SK-N-SH treated with all-trans-retinoic acid at 6 μM for 48 hours (cell line): Measurements from ENCODE around the gene OSBPL5.

Experiments
- ATAC-seq: fragments of 200-7000 bp; cut with Tn5 transposase; 3 replicates; pipeline ENCODE4 v1.9.1; 2020; ENCODE audit warnings: mild to moderate bottlenecking, moderate library complexity
- ARNTL ChIP-seq: fragments of 450-650 bp; formaldehyde crosslinking; IDR thresholded peaks from 2 replicates; pipeline ENCODE4 v1.5.0; 2020; ENCODE audit warnings: low read depth, mild to moderate bottlenecking, moderate library complexity, borderline replicate concordance
- CSDC2 ChIP-seq: fragments of 250-450 bp; sonication (Bioruptor Pico); IDR thresholded peaks from 2 replicates; pipeline ENCODE4 v1.5.0; 2020; ENCODE audit warnings: mild to moderate bottlenecking, moderate library complexity
- ESRRG ChIP-seq: fragments of 250-450 bp; sonication (Bioruptor Pico); IDR thresholded peaks from 2 replicates; pipeline ENCODE4 v1.6.1; 2021; ENCODE audit warnings: mild to moderate bottlenecking
- GLIS3 ChIP-seq: fragments of 250-450 bp; sonication (Bioruptor Pico); IDR thresholded peaks from 2 replicates; pipeline ENCODE4 v1.5.0; 2020; ENCODE audit warnings: mild to moderate bottlenecking, moderate library complexity
- ISL1 ChIP-seq: fragments of 250-450 bp; sonication (Bioruptor Pico); IDR thresholded peaks from 2 replicates; pipeline ENCODE4 v2.1.2; 2022; ENCODE audit warnings: mild to moderate bottlenecking, moderate library complexity
- OSR1 ChIP-seq: fragments of 250-450 bp; sonication (Bioruptor Pico); IDR thresholded peaks from 2 replicates; pipeline ENCODE4 v1.8.0; 2022; ENCODE audit warnings: moderate library complexity, mild to moderate bottlenecking, inconsistent platforms
- RARB ChIP-seq: fragments of 250-450 bp; sonication (Bioruptor Pico); IDR thresholded peaks from 2 replicates; pipeline ENCODE4 v1.8.0; 2021; ENCODE audit warnings: mild to moderate bottlenecking, moderate library complexity
- SNAI2 ChIP-seq: fragments of 250-450 bp; sonication (Bioruptor Pico); IDR thresholded peaks from 2 replicates; pipeline ENCODE4 v1.5.0; 2020; ENCODE audit warnings: mild to moderate bottlenecking, moderate library complexity
- TCF4 ChIP-seq: fragments of 250-450 bp; sonication (Bioruptor Pico); IDR thresholded peaks from 2 replicates; pipeline ENCODE4 v1.8.0; 2021; ENCODE audit warnings: mild to moderate bottlenecking, moderate library complexity, borderline replicate concordance
- TOX ChIP-seq: fragments of 250-450 bp; sonication (Bioruptor Pico); IDR thresholded peaks from 2 replicates; pipeline ENCODE4 v1.8.0; 2021; ENCODE audit warnings: mild to moderate bottlenecking, moderate library complexity, borderline replicate concordance
- ZC3H10 ChIP-seq: fragments of 250-450 bp; sonication (Bioruptor Pico); IDR thresholded peaks from 2 replicates; pipeline ENCODE4 v1.5.1; 2021; ENCODE audit warnings: mild to moderate bottlenecking, moderate library complexity
- ZFP3 ChIP-seq: fragments of 250-450 bp; sonication (Bioruptor Pico); IDR thresholded peaks from 2 replicates; pipeline ENCODE4 v1.5.0; 2020; ENCODE audit warnings: mild to moderate bottlenecking, moderate library complexity
- ZFP30 ChIP-seq: fragments of 450-650 bp; formaldehyde crosslinking; IDR thresholded peaks from 2 replicates; pipeline ENCODE4 v1.5.0; 2022; ENCODE audit warnings: mild to moderate bottlenecking, moderate library complexity
- ZNF70 ChIP-seq: fragments of 450-650 bp; formaldehyde crosslinking; IDR thresholded peaks from 2 replicates; pipeline ENCODE4 v1.5.0; 2020; ENCODE audit warnings: mild to moderate bottlenecking, moderate library complexity
- ZNF8 ChIP-seq: fragments of 450-650 bp; formaldehyde crosslinking; IDR thresholded peaks from 2 replicates; pipeline ENCODE4 v1.5.0; 2020; ENCODE audit warnings: mild to moderate bottlenecking, moderate library complexity
- TF ChIP-seq, protein P1 (sequence below): fragments of 250-450 bp; sonication (Bioruptor Pico); IDR thresholded peaks from 2 replicates; pipeline ENCODE4 v1.8.0; 2021; ENCODE audit warnings: low read depth, mild to moderate bottlenecking, moderate library complexity, borderline replicate concordance
- TF ChIP-seq, protein P2 (sequence below): fragments of 250-450 bp; sonication (Bioruptor Pico); IDR thresholded peaks from 2 replicates; pipeline ENCODE4 v1.5.1; 2021; ENCODE audit warnings: mild to moderate bottlenecking, moderate library complexity
- TF ChIP-seq, protein P3 (sequence below): fragments of 250-450 bp; sonication (Bioruptor Pico); IDR thresholded peaks from 2 replicates; pipeline ENCODE4 v1.5.0; 2020; ENCODE audit warnings: mild to moderate bottlenecking, moderate library complexity
- TF ChIP-seq, protein P4 (sequence below): fragments of 250-450 bp; sonication (Bioruptor Pico); IDR thresholded peaks from 2 replicates; pipeline ENCODE4 v1.8.0; 2020; ENCODE audit warnings: mild to moderate bottlenecking, moderate library complexity, borderline replicate concordance

OSBPL5 gene

DNA sequence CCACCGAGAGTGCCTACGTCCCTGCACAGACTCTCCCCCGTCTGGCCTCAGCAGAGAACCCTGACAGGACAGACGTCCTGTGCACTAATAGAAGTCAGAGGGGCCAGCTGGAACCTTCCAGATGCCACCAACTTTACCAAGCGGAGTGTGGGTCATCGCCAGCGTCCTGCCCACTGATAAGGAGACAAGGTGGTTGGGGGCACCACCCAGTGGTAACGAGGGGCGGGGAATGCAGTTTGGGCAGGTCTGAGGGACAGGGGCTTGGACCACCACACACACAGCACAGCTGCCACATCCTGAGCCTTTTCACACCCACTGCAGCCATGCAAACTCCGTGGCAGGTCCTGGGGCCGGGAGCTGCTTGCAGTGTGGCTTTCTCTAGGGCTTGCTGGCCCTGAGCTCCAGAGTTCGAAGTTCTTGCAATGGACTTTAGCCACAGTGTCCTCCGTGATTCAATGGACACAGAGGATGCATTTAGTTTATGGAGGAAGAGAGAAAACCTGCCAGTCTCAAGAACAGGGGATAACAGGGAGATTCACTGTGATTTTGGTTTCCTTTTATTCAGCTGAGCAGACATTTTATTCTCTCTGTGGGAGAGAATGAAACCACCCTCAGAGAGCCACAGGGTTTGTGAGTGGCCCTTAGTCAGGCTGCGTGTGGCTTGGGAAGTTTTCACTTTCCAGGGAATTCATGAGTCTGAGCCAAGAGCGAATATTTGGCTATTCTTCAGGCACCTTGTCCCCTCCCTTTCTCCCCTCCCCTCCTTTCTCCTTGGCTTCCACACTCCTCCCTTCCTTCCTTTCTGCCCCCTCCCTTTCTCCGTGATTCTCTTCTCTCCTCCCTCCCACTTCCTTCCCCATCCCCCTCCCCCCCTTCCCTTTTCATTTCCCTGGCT is 40.4 kb upstream of the OSBPL5 start:
- ATAC-seq, result no peak

DNA sequence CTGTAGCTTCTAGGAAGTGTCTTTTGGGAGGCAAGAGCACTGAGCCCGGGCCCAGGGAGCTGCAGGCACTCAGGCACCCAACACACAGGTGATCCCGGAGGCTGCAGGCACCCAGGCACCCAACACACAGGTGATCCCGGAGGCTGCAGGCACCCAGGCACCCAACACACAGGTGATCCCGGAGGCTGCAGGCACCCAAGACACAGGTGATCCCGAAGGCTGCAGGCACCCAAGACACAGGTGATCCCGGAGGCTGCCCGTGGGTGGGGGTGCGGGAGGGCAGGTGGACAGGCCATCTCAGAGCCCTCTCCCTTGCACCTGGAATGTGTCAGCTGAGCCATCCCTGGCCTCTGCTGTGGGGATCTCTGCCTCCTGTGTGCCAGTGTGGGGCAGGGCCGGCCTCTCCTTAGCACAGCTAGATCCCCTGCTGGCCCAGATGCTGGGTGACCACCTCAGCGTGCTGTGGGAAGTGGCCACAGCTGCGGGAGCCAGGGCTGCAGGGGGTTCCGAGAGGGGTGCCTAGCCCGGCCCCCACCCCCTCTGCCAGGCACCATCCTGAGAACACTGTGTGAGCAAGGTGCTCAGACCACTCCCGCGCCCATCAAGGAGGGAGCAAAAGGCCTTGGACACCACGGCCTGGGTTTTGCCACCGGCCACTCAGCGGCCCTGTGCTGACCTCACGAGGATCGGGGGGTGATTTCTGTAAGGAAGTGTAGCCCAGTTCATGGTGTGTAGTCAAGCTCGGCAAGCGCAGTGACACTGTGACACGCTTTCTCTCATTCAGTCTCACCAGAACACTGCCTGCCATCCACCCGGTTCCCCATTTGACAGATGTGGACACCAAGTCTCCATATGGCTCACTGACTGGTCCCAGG is 39.3 kb upstream of the OSBPL5 start:
- TF ChIP-seq, protein P1, sequence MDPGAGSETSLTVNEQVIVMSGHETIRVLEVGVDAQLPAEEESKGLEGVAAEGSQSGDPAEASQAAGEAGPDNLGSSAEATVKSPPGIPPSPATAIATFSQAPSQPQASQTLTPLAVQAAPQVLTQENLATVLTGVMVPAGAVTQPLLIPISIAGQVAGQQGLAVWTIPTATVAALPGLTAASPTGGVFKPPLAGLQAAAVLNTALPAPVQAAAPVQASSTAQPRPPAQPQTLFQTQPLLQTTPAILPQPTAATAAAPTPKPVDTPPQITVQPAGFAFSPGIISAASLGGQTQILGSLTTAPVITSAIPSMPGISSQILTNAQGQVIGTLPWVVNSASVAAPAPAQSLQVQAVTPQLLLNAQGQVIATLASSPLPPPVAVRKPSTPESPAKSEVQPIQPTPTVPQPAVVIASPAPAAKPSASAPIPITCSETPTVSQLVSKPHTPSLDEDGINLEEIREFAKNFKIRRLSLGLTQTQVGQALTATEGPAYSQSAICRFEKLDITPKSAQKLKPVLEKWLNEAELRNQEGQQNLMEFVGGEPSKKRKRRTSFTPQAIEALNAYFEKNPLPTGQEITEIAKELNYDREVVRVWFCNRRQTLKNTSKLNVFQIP (CRISPR knock-in tag), result no peak
- TF ChIP-seq ZFP30 (CRISPR knock-in tag) (no peak), ESRRG (CRISPR knock-in tag) (no peak), TCF4 (no peak), ZC3H10 (CRISPR knock-in tag) (no peak), ZNF8 (CRISPR knock-in tag) (no peak), CSDC2 (CRISPR knock-in tag) (no peak), SNAI2 (no peak), OSR1 (CRISPR knock-in tag) (no peak), RARB (CRISPR knock-in tag) (no peak), TOX (CRISPR knock-in tag) (no peak), ISL1 (CRISPR knock-in tag) (no peak), ZNF70 (CRISPR knock-in tag) (no peak)
- TF ChIP-seq, protein P2, sequence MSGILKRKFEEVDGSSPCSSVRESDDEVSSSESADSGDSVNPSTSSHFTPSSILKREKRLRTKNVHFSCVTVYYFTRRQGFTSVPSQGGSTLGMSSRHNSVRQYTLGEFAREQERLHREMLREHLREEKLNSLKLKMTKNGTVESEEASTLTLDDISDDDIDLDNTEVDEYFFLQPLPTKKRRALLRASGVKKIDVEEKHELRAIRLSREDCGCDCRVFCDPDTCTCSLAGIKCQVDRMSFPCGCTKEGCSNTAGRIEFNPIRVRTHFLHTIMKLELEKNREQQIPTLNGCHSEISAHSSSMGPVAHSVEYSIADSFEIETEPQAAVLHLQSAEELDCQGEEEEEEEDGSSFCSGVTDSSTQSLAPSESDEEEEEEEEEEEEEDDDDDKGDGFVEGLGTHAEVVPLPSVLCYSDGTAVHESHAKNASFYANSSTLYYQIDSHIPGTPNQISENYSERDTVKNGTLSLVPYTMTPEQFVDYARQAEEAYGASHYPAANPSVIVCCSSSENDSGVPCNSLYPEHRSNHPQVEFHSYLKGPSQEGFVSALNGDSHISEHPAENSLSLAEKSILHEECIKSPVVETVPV (CRISPR knock-in tag), result no peak
- TF ChIP-seq, protein P3, sequence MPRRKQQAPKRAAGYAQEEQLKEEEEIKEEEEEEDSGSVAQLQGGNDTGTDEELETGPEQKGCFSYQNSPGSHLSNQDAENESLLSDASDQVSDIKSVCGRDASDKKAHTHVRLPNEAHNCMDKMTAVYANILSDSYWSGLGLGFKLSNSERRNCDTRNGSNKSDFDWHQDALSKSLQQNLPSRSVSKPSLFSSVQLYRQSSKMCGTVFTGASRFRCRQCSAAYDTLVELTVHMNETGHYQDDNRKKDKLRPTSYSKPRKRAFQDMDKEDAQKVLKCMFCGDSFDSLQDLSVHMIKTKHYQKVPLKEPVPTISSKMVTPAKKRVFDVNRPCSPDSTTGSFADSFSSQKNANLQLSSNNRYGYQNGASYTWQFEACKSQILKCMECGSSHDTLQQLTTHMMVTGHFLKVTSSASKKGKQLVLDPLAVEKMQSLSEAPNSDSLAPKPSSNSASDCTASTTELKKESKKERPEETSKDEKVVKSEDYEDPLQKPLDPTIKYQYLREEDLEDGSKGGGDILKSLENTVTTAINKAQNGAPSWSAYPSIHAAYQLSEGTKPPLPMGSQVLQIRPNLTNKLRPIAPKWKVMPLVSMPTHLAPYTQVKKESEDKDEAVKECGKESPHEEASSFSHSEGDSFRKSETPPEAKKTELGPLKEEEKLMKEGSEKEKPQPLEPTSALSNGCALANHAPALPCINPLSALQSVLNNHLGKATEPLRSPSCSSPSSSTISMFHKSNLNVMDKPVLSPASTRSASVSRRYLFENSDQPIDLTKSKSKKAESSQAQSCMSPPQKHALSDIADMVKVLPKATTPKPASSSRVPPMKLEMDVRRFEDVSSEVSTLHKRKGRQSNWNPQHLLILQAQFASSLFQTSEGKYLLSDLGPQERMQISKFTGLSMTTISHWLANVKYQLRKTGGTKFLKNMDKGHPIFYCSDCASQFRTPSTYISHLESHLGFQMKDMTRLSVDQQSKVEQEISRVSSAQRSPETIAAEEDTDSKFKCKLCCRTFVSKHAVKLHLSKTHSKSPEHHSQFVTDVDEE (CRISPR knock-in tag), result no peak
- TF ChIP-seq, protein P4, sequence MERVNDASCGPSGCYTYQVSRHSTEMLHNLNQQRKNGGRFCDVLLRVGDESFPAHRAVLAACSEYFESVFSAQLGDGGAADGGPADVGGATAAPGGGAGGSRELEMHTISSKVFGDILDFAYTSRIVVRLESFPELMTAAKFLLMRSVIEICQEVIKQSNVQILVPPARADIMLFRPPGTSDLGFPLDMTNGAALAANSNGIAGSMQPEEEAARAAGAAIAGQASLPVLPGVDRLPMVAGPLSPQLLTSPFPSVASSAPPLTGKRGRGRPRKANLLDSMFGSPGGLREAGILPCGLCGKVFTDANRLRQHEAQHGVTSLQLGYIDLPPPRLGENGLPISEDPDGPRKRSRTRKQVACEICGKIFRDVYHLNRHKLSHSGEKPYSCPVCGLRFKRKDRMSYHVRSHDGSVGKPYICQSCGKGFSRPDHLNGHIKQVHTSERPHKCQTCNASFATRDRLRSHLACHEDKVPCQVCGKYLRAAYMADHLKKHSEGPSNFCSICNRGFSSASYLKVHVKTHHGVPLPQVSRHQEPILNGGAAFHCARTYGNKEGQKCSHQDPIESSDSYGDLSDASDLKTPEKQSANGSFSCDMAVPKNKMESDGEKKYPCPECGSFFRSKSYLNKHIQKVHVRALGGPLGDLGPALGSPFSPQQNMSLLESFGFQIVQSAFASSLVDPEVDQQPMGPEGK (CRISPR knock-in tag), result no peak
- ATAC-seq, result no peak

More for the DNA sequence above, 40.4 kb upstream of the OSBPL5 start:
- TF ChIP-seq ZFP3 (CRISPR knock-in tag), result no peak
- no peak for TF ChIP-seq RARB (CRISPR knock-in tag)
- no peak for TF ChIP-seq TCF4
- no peak for TF ChIP-seq ZC3H10 (CRISPR knock-in tag)
- TF ChIP-seq, all 23 proteins: peak for 0

DNA sequence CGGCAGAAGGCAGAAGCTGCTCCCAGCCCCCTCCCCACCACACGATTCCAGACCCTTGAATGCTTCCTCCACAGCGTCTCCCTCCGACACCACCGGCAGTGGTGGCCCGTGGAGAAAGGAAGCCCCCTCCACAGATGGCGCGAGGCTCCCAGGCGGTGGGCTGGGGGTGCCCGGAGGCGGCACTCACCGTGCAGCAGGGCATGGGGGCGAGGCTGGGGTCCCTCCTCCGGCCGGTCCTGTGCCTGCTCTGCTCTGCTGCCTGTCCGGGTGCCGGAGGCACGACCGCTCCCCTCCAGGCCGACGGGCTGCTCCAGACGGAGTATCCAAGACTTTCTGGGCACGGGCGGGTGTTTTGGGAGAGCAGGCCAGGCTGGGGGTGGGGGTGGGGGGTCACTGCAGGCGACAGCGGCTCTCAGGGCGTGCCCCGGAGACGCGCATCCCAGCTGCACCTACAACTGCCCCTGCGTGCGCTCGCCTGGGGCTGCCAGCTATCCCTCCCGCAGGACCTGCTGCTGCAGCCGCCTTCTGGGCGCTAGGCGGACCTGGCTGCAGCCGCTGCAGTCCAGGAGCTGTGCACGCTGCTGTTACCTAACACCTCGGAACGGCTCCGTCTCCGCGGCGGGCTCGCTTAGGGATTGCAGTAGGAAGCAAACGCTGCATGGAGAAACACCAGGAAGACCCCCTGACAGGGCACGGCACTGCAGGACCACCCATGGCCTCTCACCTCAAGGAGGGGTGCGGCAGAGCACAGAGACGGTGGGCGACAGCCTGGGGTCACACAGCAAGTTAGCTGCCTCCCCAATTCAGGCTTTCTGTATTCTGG is 38.3 kb upstream of the OSBPL5 start:
- TF ChIP-seq, protein P1 (CRISPR knock-in tag), result no peak
- TF ChIP-seq, protein P2 (CRISPR knock-in tag), result no peak
- TF ChIP-seq, protein P4 (CRISPR knock-in tag), result no peak
- no peak for TF ChIP-seq ARNTL (CRISPR knock-in tag)
- no peak for TF ChIP-seq GLIS3 (CRISPR knock-in tag)
- TF ChIP-seq ZNF8 (CRISPR knock-in tag), result no peak
- TF ChIP-seq TCF4, result no peak
- no peak for TF ChIP-seq RARB (CRISPR knock-in tag)
- TF ChIP-seq CSDC2 (CRISPR knock-in tag), result no peak
- TF ChIP-seq ISL1 (CRISPR knock-in tag), result no peak
- TF ChIP-seq, all 23 proteins: peak for 0
- ATAC-seq, result peak; percentile 62
